H9 (cell line): ENCODE measurements around the gene MON2. TPM values are rescaled to one million over a fixed set of nuclear protein-coding genes. Genes with fewer than 3 reads are reported as not detected.

ENCODE experiments used
- DNase-seq: peaks from one replicate; pipeline ENCODE4 v3.0.0-alpha.2; 2017
- H2AFZ ChIP-seq: one replicate; pipeline ENCODE4 v1.6.1; 2013; ENCODE audit warnings: mild to moderate bottlenecking, low read length, control low read depth, moderate library complexity
- H2AK5ac ChIP-seq: 2 replicates; pipeline ENCODE4 v1.6.1; 2013; ENCODE audit warnings: low read length, control low read depth, mixed read lengths; ENCODE audit not compliant: insufficient read length
- H2BK120ac ChIP-seq: one replicate; pipeline ENCODE4 v1.6.1; 2013; ENCODE audit warnings: low read depth, mild to moderate bottlenecking, low read length, control low read depth, inconsistent platforms; ENCODE audit not compliant: poor library complexity, severe bottlenecking
- H2BK12ac ChIP-seq: 2 replicates; pipeline ENCODE4 v1.6.1; 2013; ENCODE audit warnings: low read length, control low read depth, mixed read lengths, low read depth; ENCODE audit not compliant: insufficient read length
- H2BK15ac ChIP-seq: 2 replicates; pipeline ENCODE4 v1.6.1; 2013; ENCODE audit warnings: low read depth, low read length, control low read depth
- H2BK20ac ChIP-seq: one replicate; pipeline ENCODE4 v1.6.1; 2013; ENCODE audit warnings: low read depth, mild to moderate bottlenecking, low read length, control low read depth, inconsistent platforms; ENCODE audit not compliant: poor library complexity, severe bottlenecking
- H2BK5ac ChIP-seq: 2 replicates; pipeline ENCODE4 v1.6.1; 2013; ENCODE audit warnings: low read length, control low read depth, mixed read lengths; ENCODE audit not compliant: insufficient read length
- H3K14ac ChIP-seq: 2 replicates; pipeline ENCODE4 v1.6.1; 2013; ENCODE audit warnings: low read length, control low read depth; ENCODE audit not compliant: insufficient read depth
- H3K18ac ChIP-seq: 2 replicates; pipeline ENCODE4 v1.6.1; 2013; ENCODE audit warnings: low read depth, mild to moderate bottlenecking, mixed read lengths, low read length, control low read depth; ENCODE audit not compliant: insufficient read length
- H3K23ac ChIP-seq: 2 replicates; pipeline ENCODE4 v1.6.1; 2013; ENCODE audit warnings: low read length, control low read depth, mixed read lengths, low read depth; ENCODE audit not compliant: insufficient read length
- H3K23me2 ChIP-seq: 2 replicates; pipeline ENCODE4 v1.6.1; 2013; ENCODE audit warnings: low read depth, mild to moderate bottlenecking, mixed read lengths, low read length, control low read depth; ENCODE audit not compliant: insufficient read length, poor library complexity, severe bottlenecking
- H3K27ac ChIP-seq: 2 replicates; pipeline ENCODE4 v1.5.1; 2013; ENCODE audit warnings: low read length, control low read depth, mixed read lengths, low read depth; ENCODE audit not compliant: insufficient read length
- H3K27me3 ChIP-seq: 2 replicates; pipeline ENCODE4 v1.6.1; 2013; ENCODE audit warnings: low read length, control low read depth, inconsistent platforms; ENCODE audit not compliant: insufficient read depth
- H3K4ac ChIP-seq: 2 replicates; pipeline ENCODE4 v1.6.1; 2013; ENCODE audit warnings: low read depth, mild to moderate bottlenecking, control low read depth, inconsistent platforms, low read length, moderate library complexity
- H3K4me1 ChIP-seq: 2 replicates; pipeline ENCODE4 v1.6.1; 2013; ENCODE audit warnings: low read length, control low read depth, inconsistent platforms; ENCODE audit not compliant: insufficient read depth
- H3K4me2 ChIP-seq: 2 replicates; pipeline ENCODE4 v1.6.1; 2013; ENCODE audit warnings: low read length, control low read depth, mixed read lengths; ENCODE audit not compliant: insufficient read length, insufficient read depth
- H3K56ac ChIP-seq: 2 replicates; pipeline ENCODE4 v1.6.1; 2013; ENCODE audit warnings: low read depth, mild to moderate bottlenecking, mixed read lengths, low read length, control low read depth; ENCODE audit not compliant: insufficient read length
- H3K79me1 ChIP-seq: 2 replicates; pipeline ENCODE4 v1.6.1; 2013; ENCODE audit warnings: low read depth, mild to moderate bottlenecking, moderate library complexity, low read length, control low read depth, inconsistent platforms; ENCODE audit not compliant: insufficient read depth, poor library complexity, severe bottlenecking
- H3K79me2 ChIP-seq: 2 replicates; pipeline ENCODE4 v1.6.1; 2013; ENCODE audit warnings: low read length, control low read depth, inconsistent platforms; ENCODE audit not compliant: insufficient read depth
- H3K9ac ChIP-seq: 2 replicates; pipeline ENCODE4 v1.6.1; 2013; ENCODE audit warnings: low read length, control low read depth, mixed read lengths; ENCODE audit not compliant: insufficient read length; ENCODE audit errors: extremely low read depth
- H3K9me3 ChIP-seq: one replicate; pipeline ENCODE4 v1.6.1; 2013; ENCODE audit warnings: low read depth, low read length, inconsistent platforms; ENCODE audit not compliant: control insufficient read depth
- H3T11ph ChIP-seq: one replicate; pipeline ENCODE4 v1.6.1; 2013; ENCODE audit warnings: mild to moderate bottlenecking, low read length, control low read depth, inconsistent platforms
- H4K20me1 ChIP-seq: one replicate; pipeline ENCODE4 v1.6.1; 2013; ENCODE audit not compliant: control insufficient read depth, insufficient read length, insufficient read depth
- H4K5ac ChIP-seq: 2 replicates; pipeline ENCODE4 v1.6.1; 2013; ENCODE audit warnings: low read depth, mild to moderate bottlenecking, mixed read lengths, low read length, control low read depth; ENCODE audit not compliant: insufficient read length
- H4K8ac ChIP-seq: replicated peaks from 2 replicates; pipeline ENCODE4 v1.6.1; 2013; ENCODE audit warnings: low read length, control low read depth, mixed read lengths, low read depth; ENCODE audit not compliant: insufficient read length
- H4K91ac ChIP-seq: 2 replicates; pipeline ENCODE4 v1.6.1; 2013; ENCODE audit warnings: low read depth, mild to moderate bottlenecking, moderate library complexity, mixed read lengths, low read length, control low read depth; ENCODE audit not compliant: insufficient read length
- H3K27ac Mint-ChIP-seq, 3 experiments: 2 replicates in 2 of 3; 3 replicates in 1 of 3; pipeline ENCODE4 v1.8.0; 2020 to 2021; ENCODE audit warnings: mixed read lengths in 3 of 3, mild to moderate bottlenecking in 1 of 3, moderate library complexity in 1 of 3
- H3K27me3 Mint-ChIP-seq: 2 replicates; pipeline ENCODE4 v1.8.0; 2021; ENCODE audit warnings: low read depth, mild to moderate bottlenecking, moderate library complexity, mixed read lengths
- H3K36me3 Mint-ChIP-seq, 3 experiments: 2 replicates in 2 of 3; 3 replicates in 1 of 3; pipeline ENCODE4 v1.8.0; 2020 to 2021; ENCODE audit warnings: low read depth in 3 of 3, mixed read lengths in 3 of 3; ENCODE audit not compliant: insufficient read depth in 1 of 3
- H3K4me1 Mint-ChIP-seq, 2 experiments: 2 replicates each; pipeline ENCODE4 v1.8.0; 2020; ENCODE audit warnings: mixed read lengths in 2 of 2
- H3K4me3 Mint-ChIP-seq, 2 experiments: 2 replicates in 1 of 2; 3 replicates in 1 of 2; pipeline ENCODE4 v1.8.0; 2020 to 2021; ENCODE audit warnings: mild to moderate bottlenecking in 2 of 2, mixed read lengths in 2 of 2, moderate library complexity in 1 of 2
- H3K9me3 Mint-ChIP-seq, 2 experiments: 2 replicates in 1 of 2; 3 replicates in 1 of 2; pipeline ENCODE4 v1.8.0; 2020; ENCODE audit warnings: mild to moderate bottlenecking in 2 of 2, mixed read lengths in 2 of 2, moderate library complexity in 1 of 2
- WGBS: extraction: QIAGEN DNeasy Blood & Tissue Kit; methylation state at CpG from one replicate; pipeline ENCODE4 v1.1.7; 2013; ENCODE audit warnings: missing lambda C conversion rate, low lambda C conversion rate, mixed read lengths; ENCODE audit not compliant: insufficient read length; ENCODE audit errors: extremely low coverage; 5-methylcytosine and 5-hydroxymethylcytosine counted together
- total RNA-seq: library from RNA; stranded (reverse); gene quantifications from 2 replicates; pipeline ENCODE4 v1.2.1, GENCODE V29; 2021
- TF ChIP-seq, protein P1 (sequence below): fragments of 200-600 bp; sonication (generic); conservative IDR thresholded peaks from 3 replicates; pipeline ENCODE4 v1.8.0; 2021; ENCODE audit warnings: antibody characterized with exemption, mild to moderate bottlenecking

Gene MON2
- total RNA-seq, 1 experiment from 2014 or later, result 21.9 TPM

DNA sequence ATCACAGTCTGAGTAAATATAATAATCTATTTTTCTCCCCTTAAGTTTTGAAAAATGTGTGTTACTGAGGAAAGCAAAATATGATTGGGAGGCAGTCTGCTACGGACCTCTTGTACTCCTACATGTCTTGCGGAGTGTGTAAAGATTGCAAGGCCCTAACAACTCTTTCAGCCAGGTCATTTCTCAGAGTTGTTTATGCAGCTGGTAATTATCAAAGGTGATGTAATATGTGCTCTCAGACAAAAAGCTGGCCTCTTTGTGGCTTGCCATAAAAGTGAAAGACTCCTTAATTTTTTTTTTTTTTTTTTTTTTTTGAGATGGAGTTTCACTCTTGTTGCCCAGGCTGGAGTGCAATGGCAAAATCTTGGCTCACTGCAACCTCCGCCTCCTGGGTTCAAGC, 40.5 kb upstream of the MON2 start:
- H3K23me2 ChIP-seq, result no peaks in the 10 kb centered on the region
- H3K27ac ChIP-seq, result no peak overlapping the region
- H2AK5ac ChIP-seq, result no peak overlapping the region
- no peaks in the 10 kb centered on the region for H3K4me1 ChIP-seq
- peaks cover 8 to 11% of the 10 kb centered on the region in 2 experiments for H3K9me3 Mint-ChIP-seq
- H3K9ac ChIP-seq, result no peak overlapping the region
- H2BK12ac ChIP-seq, result no peak overlapping the region
- no peak overlapping the region for H2BK20ac ChIP-seq
- H2BK120ac ChIP-seq, result no peak overlapping the region
- no peaks in the 10 kb centered on the region for H3K9me3 ChIP-seq
- no peak overlapping the region for H3K4ac ChIP-seq
- no peaks in the 10 kb centered on the region for H3K79me2 ChIP-seq
- H2AFZ ChIP-seq, result no peak overlapping the region
- H3K27me3 ChIP-seq, result no peaks in the 10 kb centered on the region
- no peaks in the 10 kb centered on the region for H4K20me1 ChIP-seq
- no peak overlapping the region for H2BK5ac ChIP-seq
- no peak overlapping the region for H3T11ph ChIP-seq
- peaks cover 14% of the 10 kb centered on the region for H3K27me3 Mint-ChIP-seq
- H3K79me1 ChIP-seq, result no peaks in the 10 kb centered on the region
- no peak overlapping the region for H4K5ac ChIP-seq
- DNase-seq, result no peak
- no peak overlapping the region for H3K14ac ChIP-seq
- no CpG with 5 or more reads among the region's 3 CpGs for WGBS
- no peak overlapping the region for H3K56ac ChIP-seq
- no peak overlapping the region for H3K23ac ChIP-seq
- H4K91ac ChIP-seq, result no peak overlapping the region
- no peaks in the 10 kb centered on the region for H3K4me1 Mint-ChIP-seq
- H3K4me2 ChIP-seq, result no peak overlapping the region
- H3K18ac ChIP-seq, result no peak overlapping the region
- no peak overlapping the region for H2BK15ac ChIP-seq
- TF ChIP-seq, protein P1, sequence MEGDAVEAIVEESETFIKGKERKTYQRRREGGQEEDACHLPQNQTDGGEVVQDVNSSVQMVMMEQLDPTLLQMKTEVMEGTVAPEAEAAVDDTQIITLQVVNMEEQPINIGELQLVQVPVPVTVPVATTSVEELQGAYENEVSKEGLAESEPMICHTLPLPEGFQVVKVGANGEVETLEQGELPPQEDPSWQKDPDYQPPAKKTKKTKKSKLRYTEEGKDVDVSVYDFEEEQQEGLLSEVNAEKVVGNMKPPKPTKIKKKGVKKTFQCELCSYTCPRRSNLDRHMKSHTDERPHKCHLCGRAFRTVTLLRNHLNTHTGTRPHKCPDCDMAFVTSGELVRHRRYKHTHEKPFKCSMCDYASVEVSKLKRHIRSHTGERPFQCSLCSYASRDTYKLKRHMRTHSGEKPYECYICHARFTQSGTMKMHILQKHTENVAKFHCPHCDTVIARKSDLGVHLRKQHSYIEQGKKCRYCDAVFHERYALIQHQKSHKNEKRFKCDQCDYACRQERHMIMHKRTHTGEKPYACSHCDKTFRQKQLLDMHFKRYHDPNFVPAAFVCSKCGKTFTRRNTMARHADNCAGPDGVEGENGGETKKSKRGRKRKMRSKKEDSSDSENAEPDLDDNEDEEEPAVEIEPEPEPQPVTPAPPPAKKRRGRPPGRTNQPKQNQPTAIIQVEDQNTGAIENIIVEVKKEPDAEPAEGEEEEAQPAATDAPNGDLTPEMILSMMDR, result no peak
- H3K4me3 Mint-ChIP-seq, result no peak overlapping the region
- peaks cover 0 to 7% (median 0%) of the 10 kb centered on the region in 3 experiments; a peak in 4 of 7 replicates for H3K36me3 Mint-ChIP-seq
- no peak overlapping the region for H3K27ac Mint-ChIP-seq
- H4K8ac ChIP-seq, result no peak overlapping the region
